GM15510 (cell line): ENCODE results near the gene CPLX1.

ENCODE experiments used
- POLR2A ChIP-seq: IDR thresholded peaks from 3 replicates; pipeline ENCODE4 v1.6.1; 2011; ENCODE audit warnings: borderline replicate concordance; ENCODE audit not compliant: insufficient read length; ENCODE audit errors: extremely low read depth

CPLX1 gene

GRCh38 chr4:760616-761015 lies 65.3 kb downstream of the CPLX1 start:
- no peak for TF ChIP-seq POLR2A

- no peak for TF ChIP-seq POLR2A
Observed at GRCh38 chr4:757111-757510, 68.8 kb downstream of the CPLX1 start.

- TF ChIP-seq POLR2A: no peak
Observed at GRCh38 chr4:754221-755120, 71.5 kb downstream of the CPLX1 start.

- no peak for TF ChIP-seq POLR2A
Observed at GRCh38 chr4:752196-752861, 73.6 kb downstream of the CPLX1 start.

GRCh38 chr4:751676-752075 lies 74.3 kb downstream of the CPLX1 start:
- no peak for TF ChIP-seq POLR2A

- no peak for TF ChIP-seq POLR2A
Observed at GRCh38 chr4:749698-750666, 75.9 kb downstream of the CPLX1 start.

- no peak for TF ChIP-seq POLR2A
Observed at GRCh38 chr4:748461-748860, 77.5 kb downstream of the CPLX1 start.

- TF ChIP-seq POLR2A: no peak
Observed at GRCh38 chr4:747546-748170, 78.3 kb downstream of the CPLX1 start.

GRCh38 chr4:744212-744841 lies 81.6 kb downstream of the CPLX1 start:
- TF ChIP-seq POLR2A: no peak

- no peak for TF ChIP-seq POLR2A
Observed at GRCh38 chr4:743463-744211, 82.3 kb downstream of the CPLX1 start.

GRCh38 chr4:742742-743311 lies 83.1 kb downstream of the CPLX1 start:
- no peak for TF ChIP-seq POLR2A

GRCh38 chr4:742096-742741 lies 83.7 kb downstream of the CPLX1 start:
- TF ChIP-seq POLR2A: no peak
